Prostate gland (tissue), 2 donors: Measurements from ENCODE around the gene TRIM7.

ENCODE experiments used
- POLR2A ChIP-seq: fragments of 450-650 bp; IDR thresholded peaks from one replicate; pipeline ENCODE4 v1.6.1; 2016; ENCODE audit warnings: antibody characterized with exemption, mild to moderate bottlenecking
- POLR2AphosphoS5 ChIP-seq: sonication (generic); formaldehyde crosslinking; IDR thresholded peaks from one replicate; pipeline ENCODE4 v1.6.1; 2017; ENCODE audit warnings: antibody characterized with exemption
- TF ChIP-seq, protein P1 (sequence below), 4 experiments: fragments of 200-600 bp in 2 of 4; fragments of 450-650 bp in 2 of 4; sonication (generic) in 2 of 4; IDR thresholded peaks; 1 replicate in 3 of 4; 2 replicates in 1 of 4; pipeline ENCODE4 v1.5.1; 2016 to 2019; ENCODE audit warnings: antibody characterized with exemption in 4 of 4, mild to moderate bottlenecking in 2 of 4, moderate library complexity in 2 of 4

DNA sequence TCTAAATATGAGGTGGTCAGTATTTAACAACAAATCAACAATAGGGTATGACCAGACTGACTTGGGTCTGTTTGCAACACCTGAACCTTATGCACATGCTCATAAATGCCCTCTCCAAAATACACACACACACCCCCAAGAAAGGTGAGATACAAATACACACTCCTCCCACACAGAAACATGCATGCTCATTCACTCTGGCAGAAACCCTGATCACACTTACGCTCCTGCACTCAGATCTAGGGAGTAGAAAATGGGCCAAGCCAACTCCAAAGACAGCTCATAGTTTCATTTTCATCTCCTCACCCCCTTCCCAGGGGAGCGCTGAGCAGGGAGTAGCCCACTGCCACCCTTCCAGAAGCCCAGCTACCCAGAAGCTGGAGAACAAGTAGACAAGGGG is 11.3 kb downstream of the TRIM7 start:
- TF ChIP-seq, protein P1, sequence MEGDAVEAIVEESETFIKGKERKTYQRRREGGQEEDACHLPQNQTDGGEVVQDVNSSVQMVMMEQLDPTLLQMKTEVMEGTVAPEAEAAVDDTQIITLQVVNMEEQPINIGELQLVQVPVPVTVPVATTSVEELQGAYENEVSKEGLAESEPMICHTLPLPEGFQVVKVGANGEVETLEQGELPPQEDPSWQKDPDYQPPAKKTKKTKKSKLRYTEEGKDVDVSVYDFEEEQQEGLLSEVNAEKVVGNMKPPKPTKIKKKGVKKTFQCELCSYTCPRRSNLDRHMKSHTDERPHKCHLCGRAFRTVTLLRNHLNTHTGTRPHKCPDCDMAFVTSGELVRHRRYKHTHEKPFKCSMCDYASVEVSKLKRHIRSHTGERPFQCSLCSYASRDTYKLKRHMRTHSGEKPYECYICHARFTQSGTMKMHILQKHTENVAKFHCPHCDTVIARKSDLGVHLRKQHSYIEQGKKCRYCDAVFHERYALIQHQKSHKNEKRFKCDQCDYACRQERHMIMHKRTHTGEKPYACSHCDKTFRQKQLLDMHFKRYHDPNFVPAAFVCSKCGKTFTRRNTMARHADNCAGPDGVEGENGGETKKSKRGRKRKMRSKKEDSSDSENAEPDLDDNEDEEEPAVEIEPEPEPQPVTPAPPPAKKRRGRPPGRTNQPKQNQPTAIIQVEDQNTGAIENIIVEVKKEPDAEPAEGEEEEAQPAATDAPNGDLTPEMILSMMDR (IDR thresholded peaks at IDR 0.05) = no peak
- no peak for TF ChIP-seq POLR2A
- TF ChIP-seq POLR2AphosphoS5 = peak; percentile 40
